Renal cortex interstitium (tissue), 11 donors: ENCODE measurements around the gene PHF12. TPM values are rescaled to one million over a fixed set of nuclear protein-coding genes. Genes with fewer than 3 reads are reported as not detected.

Source experiments
- DNase-seq, 11 donors: peaks; one replicate each; pipeline ENCODE4 v3.0.0-alpha.2; 2013; ENCODE audit warnings: low read depth in 9 of 11, low spot score in 4 of 11; ENCODE audit errors: extremely low read depth in 1 of 11
- polyA plus RNA-seq, 3 donors: library from polyadenylated mRNA; unstranded; fragments of 120-200 nt; gene quantifications; one replicate each; pipeline ENCODE4 v1.2.1, GENCODE V29; 2013; ENCODE audit not compliant: insufficient read length in 3 of 3

PHF12 gene
- polyA plus RNA-seq, 3 donors: 48.2 to 58.1 (median 51.2) TPM

DNA sequence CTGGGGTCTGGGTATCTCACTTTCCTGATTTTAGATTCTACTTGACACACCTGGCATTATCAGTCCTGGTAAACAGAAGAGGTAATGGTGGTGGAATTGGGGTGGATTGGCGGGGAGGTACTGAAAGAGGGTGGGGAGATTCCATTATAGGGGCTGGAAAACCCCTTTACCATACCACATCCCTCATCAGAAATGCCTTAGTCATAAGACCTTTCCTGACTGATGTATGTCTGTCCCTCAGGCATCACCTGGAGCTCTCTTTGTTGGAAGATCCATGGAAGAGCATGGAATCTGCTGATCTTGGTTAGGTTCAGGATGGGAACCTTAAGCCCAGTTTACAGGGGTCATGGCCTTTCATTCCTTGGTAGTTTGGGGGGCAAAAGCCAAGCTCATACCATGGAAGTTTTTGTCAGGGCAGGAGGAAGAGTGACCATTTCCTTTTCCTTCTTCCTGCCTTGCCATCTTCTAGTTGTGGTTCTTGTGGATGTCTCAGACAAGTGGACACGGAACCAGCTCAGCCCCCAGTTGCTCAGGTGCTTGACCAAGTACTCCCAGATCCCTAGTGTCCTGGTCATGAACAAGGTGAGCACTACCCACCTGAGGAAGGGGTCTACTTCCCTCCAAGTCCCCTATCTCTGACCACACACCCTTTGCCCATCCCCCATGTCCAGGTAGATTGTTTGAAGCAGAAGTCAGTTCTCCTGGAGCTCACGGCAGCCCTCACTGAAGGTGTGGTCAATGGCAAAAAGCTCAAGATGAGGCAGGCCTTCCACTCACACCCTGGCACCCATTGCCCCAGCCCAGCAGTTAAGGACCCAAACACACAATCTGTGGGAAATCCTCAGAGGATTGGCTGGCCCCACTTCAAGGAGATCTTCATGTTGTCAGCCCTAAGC lies 93.2 kb downstream of the PHF12 start:
- no peak for DNase-seq

GRCh38 chr17:28856028-28856574 lies 95.2 kb downstream of the PHF12 start:
- no peak for DNase-seq

GRCh38 chr17:28855336-28855679 lies 96.0 kb downstream of the PHF12 start:
- DNase-seq: no peak

Other genes with a start within 250 kb of the PHF12 start
- gene PROCA1, start 239.6 kb downstream of the PHF12 start, polyA plus RNA-seq: 1 to 10 TPM; 5.9 to 8.7 (median 6.6) TPM
- 100 to 1,000 TPM; 169 to 186 (median 184) TPM for gene RAB34, start 233.7 kb downstream of the PHF12 start, polyA plus RNA-seq
- gene RPL23A, start 231.5 kb downstream of the PHF12 start, polyA plus RNA-seq: 100 to 1,000 TPM; 834 to 981 (median 852) TPM
- gene TLCD1, start 225.3 kb downstream of the PHF12 start, polyA plus RNA-seq: 10 to 100 TPM; 14.7 to 16.3 (median 16.1) TPM
- 10 to 100 TPM in 1 of 3 donors, 1 to 10 TPM in 2; 8.3 to 14.5 (median 8.4) TPM for gene NEK8, start 222.7 kb downstream of the PHF12 start, polyA plus RNA-seq
- 100 to 1,000 TPM; 107 to 149 (median 126) TPM for gene TRAF4, start 207.5 kb downstream of the PHF12 start, polyA plus RNA-seq
- gene FAM222B, start 108.7 kb downstream of the PHF12 start, polyA plus RNA-seq: 10 to 100 TPM; 20.8 to 22.0 (median 21.4) TPM
- gene ERAL1, start 96.5 kb downstream of the PHF12 start, polyA plus RNA-seq: 10 to 100 TPM; 63.6 to 73.8 (median 66.1) TPM
- 10 to 100 TPM; 77.6 to 96.1 (median 91.7) TPM for gene FLOT2, start 53.8 kb downstream of the PHF12 start, polyA plus RNA-seq
- 10 to 100 TPM in 2 of 3 donors, 1 to 10 TPM in 1; 9.7 to 17.9 (median 17.6) TPM for gene DHRS13, start 48.4 kb downstream of the PHF12 start, polyA plus RNA-seq
- under 1 TPM; 0.20 to 0.41 (median 0.23) TPM for gene SEZ6, start 54.5 kb upstream of the PHF12 start, polyA plus RNA-seq
- gene PIPOX, start 91.6 kb upstream of the PHF12 start, polyA plus RNA-seq: 10 to 100 TPM in 2 of 3 donors, 1 to 10 TPM in 1; 9.5 to 13.1 (median 10.4) TPM
- 10 to 100 TPM; 34.6 to 47.9 (median 44.4) TPM for gene MYO18A, start 228.9 kb upstream of the PHF12 start, polyA plus RNA-seq